NCI-H2107 treated with DMSO at 0.1 percent for 48 hours (cell line): ENCODE results near the gene TCERG1L.

Experiments
- DNase-seq: peaks from one replicate; lab custom pipeline; 2025; ENCODE audit not compliant: unreplicated experiment; lab: John Stamatoyannopoulos, UW

Gene TCERG1L

GRCh38 chr10:131129544-131129943 is 182.0 kb downstream of the TCERG1L start:
- no peak for DNase-seq

DNA sequence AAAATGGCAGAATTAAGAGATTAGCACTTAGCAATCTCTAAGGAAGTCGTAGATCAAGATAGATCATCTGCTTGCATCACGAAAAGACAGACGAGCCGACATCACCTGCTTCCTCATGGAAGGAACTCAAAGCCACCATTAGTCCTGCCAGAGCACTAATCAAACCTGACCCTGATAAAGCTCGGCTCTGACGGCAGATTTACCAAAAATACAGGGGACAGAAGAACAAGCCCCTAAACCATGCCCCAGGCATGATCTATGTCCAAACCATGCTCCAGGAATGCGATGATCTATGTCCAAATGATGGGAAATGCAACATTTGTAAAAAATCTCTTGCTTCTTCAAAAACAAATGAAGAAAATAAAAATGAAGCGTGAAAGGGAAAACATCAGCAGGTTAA is 182.8 kb downstream of the TCERG1L start:
- DNase-seq = no peak

DNA sequence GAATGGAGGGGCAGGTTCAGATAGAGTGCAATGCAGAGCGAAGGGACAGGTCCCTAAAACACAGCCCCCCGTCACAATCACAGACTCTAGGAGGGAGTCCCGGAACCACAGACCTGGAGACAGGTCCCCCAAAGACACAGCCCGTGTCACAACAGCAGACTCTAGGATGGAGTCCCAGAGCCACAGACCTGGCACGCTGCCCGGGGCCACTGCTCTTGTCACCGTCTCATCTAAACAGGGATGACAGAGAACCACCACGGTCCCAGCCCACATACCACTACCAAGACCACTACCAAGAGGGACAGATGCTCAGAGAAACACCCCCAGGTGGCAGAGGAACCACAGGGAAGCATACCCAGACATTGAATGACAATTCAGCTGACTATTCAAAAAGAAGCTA is 183.9 kb downstream of the TCERG1L start:
- no peak for DNase-seq

DNA sequence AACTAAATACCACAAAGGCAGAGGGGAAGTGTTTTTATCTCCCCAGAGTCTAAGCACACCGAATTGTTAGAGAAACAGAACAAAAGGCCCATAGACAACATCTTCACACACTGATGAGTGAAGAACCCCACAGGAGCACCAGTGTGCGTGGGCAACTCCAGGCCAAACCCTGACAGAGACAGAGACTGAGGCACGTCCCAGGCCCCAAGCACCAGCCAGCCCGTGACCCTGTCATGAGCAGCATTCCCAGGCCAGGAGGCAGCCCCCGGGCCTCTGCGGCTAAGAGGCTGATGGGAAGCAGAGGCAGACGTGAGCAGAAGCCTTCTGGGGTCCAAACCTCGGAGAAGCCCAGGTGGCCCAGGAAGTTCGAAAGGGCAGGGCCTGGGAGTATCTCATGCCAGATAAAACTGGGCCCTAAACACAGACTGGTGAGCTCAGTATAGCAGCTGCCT is 184.4 kb downstream of the TCERG1L start:
- no peak for DNase-seq

DNA sequence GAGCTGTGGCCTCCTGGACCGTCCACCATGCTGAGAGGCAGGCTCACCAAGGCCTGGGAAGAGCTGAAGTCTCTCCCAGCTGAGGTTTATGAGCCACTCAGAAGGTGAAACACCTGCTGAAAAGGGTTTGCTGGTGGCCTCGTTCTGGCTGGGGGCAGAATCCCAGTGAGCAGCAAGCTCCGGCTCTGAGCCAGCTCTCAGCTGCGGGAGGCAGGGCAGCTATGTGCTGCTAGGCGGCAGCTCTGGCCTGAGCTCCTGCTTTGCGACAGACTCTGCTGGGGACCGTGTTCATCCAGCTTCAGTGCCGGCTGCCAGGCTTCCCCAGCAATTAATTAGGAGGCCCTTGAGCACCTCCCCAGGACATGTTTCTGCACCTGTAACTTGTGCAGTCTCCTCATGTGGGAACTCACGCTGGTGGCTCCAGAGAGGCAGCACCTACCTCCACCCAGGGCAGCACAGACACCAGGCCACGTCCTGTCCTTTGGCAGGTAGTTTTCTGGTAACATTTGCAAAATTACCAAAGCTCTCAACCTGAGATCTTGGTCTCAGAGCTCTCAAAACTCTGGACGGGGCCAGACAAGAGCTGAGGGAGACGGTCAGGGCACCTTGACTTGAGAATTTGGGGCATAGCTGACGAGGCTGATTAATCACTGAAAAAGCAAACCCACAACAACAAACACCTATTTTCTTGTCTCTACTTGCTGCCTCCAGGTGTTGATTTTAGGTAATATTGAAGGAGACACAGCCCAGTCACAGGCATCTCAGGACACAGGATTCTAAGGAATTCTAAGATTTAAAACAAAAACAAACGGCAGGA is 185.0 kb downstream of the TCERG1L start:
- peak; percentile 45 for DNase-seq

- no peak for DNase-seq
Observed at GRCh38 chr10:131125511-131126225, 185.9 kb downstream of the TCERG1L start.

- DNase-seq = no peak
Observed at GRCh38 chr10:131124945-131125344, 186.6 kb downstream of the TCERG1L start.

DNA sequence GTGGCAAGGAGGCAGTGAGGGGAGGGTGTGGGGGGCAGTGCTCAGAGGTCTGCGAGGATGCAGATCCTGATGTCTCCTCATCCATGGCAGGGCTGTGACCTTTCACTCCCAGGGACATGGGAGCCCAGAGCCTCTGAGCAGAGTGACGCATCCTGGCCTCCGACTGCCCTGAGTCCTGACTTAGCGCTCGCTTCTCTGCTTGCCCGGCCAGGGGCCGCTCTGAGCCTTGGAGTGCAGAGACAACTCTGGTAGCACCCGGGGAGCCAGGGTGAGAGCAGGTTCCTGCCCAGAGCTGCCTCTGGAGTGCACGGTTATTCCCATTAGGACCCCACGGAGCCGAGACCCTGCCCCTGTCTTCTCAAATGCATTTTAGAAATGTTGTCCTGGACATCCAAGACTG is 188.0 kb downstream of the TCERG1L start:
- no peak for DNase-seq

- no peak for DNase-seq
Observed at GRCh38 chr10:131121511-131122035, 189.9 kb downstream of the TCERG1L start.

- no peak for DNase-seq
Observed at GRCh38 chr10:131119626-131120355, 191.7 kb downstream of the TCERG1L start.

DNA sequence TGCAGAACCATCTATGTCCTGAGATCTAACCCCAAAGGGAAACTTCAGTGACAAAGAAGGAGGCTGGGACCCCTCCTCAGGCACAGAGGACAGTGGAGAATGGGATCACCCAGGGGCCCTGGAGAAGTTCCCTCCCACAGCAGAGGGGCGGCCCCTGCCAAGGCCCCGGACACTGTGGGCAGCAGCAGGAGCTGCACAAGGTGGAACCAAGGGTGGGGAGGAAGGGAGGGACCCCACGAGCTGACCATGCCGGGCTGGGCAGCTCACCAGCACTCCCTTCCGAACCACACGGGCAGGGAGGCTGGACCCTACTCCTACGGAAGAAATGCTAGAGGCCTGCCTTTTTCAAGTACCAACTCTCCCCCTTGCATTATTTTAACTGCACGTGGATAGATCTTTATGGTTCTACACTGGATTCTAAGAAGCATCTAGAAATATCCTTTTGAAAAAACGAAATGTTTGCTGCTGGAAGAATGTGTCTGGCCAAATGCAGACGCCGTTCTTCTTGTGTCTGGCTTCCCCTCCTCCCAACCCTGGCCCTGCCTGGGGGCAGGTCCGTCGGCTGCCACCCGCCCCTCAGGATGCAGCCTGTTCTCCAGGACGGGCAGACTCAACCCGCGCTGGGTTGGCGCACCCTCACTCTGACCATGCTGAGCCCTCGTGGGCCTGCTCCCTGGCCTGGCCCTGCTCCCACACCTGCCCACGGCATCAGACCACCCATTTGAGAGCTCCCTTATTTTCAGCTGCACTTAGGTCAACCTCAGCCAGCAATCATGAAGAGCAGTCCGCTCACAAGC is 193.9 kb downstream of the TCERG1L start:
- no peak for DNase-seq

- no peak for DNase-seq
Observed at GRCh38 chr10:131116991-131117375, 194.5 kb downstream of the TCERG1L start.

- no peak for DNase-seq
Observed at GRCh38 chr10:131116216-131116990, 195.1 kb downstream of the TCERG1L start.

GRCh38 chr10:131115801-131116200 is 195.7 kb downstream of the TCERG1L start:
- no peak for DNase-seq

GRCh38 chr10:131115321-131115720 is 196.2 kb downstream of the TCERG1L start:
- DNase-seq = no peak

- no peak for DNase-seq
Observed at GRCh38 chr10:131114846-131115245, 196.7 kb downstream of the TCERG1L start.

DNA sequence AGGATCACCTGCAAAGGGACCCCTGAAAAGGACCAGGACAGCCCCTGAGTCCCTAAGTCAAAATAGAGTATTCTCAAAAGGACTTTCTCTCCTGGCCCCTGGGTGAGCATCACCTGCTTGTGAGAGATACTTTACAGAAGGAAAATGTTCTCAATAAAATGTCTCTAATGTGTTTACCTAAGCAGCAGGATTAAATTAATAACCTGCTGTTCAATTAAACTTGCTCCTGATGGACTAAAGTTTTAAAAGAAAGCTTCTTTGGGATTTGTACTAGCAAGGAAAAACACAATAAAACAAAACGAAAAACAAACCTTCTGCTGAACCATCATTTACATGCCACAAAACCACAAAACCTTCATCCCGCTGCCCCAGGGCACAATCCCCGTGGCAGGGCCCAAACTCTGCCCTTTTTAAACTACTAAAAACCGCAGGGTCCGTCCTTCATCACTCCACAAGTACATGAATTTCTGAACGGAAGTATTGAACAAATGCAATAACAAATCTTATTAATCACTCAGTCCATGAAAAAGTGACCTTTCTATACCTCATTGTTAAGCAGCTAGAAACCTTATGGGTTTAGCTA is 197.7 kb downstream of the TCERG1L start:
- DNase-seq = no peak

DNA sequence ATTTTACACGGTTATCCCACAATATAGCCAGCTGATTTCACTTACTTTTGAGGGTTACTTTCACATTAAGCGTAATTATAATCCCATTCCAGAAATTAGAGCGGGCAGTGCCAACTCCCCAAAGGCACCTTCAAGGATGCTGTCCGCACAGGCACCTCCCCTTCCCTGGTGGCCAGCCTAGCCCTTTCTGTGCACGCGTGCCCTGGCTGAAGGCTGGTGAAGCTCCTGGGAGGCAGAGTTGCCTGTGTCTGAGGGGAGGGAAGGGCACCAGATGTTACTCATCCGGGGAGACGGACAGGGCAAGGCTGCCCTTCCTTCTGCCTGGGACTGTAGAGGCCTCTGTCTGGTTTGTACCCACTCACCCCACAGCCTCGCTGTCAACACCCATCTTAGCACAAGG is 198.4 kb downstream of the TCERG1L start:
- DNase-seq = no peak

DNA sequence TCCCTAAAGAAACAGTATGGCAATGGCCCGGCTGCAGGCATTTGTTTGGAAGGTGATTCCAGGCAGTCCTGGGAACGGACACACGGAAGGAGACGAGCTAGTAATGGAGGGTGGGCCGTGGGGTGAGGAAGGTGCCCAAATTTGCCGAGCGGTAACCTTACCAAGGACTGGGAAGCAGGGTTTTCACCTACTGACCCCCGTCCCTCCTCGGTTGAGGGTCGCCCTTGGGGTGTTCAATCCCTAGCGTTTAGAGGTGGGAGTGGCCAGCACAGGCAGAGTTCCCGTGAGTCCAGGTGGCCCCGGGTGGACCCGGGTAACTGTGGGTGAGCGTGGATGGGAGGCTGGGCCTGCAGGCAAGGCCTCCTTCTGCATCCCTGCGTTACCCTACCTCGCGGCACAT is 198.8 kb downstream of the TCERG1L start:
- no peak for DNase-seq
